ENCODE data around the gene RPS19BP1. TPM values are rescaled to one million over a fixed set of nuclear protein-coding genes. Genes with fewer than 3 reads are reported as not detected.

The RPS19BP1 gene
- total RNA-seq, 1 donor from 2014 or later = 47.9 TPM

- no peak within 1 kb of the TSS for H3K4me3 Mint-ChIP-seq (ENCODE audit: unreplicated experiment)
- H3K27me3 Mint-ChIP-seq (ENCODE audit: low read depth) = no peaks in the 10 kb centered on the region
- no peak within 1 kb of the TSS for H3K27ac Mint-ChIP-seq (ENCODE audit: unreplicated experiment)
- peaks cover 2% of the 10 kb centered on the region for H3K9me3 Mint-ChIP-seq (ENCODE audit: low read depth)
- H3K4me1 Mint-ChIP-seq (ENCODE audit: low read depth) = peaks cover 16% of the 10 kb centered on the region
- no peaks in the 10 kb centered on the region for H3K36me3 Mint-ChIP-seq (ENCODE audit: low read depth)
- DNase-seq (ENCODE audit: low spot score) = no peak
- TF ChIP-seq, protein P1, sequence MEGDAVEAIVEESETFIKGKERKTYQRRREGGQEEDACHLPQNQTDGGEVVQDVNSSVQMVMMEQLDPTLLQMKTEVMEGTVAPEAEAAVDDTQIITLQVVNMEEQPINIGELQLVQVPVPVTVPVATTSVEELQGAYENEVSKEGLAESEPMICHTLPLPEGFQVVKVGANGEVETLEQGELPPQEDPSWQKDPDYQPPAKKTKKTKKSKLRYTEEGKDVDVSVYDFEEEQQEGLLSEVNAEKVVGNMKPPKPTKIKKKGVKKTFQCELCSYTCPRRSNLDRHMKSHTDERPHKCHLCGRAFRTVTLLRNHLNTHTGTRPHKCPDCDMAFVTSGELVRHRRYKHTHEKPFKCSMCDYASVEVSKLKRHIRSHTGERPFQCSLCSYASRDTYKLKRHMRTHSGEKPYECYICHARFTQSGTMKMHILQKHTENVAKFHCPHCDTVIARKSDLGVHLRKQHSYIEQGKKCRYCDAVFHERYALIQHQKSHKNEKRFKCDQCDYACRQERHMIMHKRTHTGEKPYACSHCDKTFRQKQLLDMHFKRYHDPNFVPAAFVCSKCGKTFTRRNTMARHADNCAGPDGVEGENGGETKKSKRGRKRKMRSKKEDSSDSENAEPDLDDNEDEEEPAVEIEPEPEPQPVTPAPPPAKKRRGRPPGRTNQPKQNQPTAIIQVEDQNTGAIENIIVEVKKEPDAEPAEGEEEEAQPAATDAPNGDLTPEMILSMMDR (IDR thresholded peaks at IDR 0.05) = no peak
These were observed 38.1 kb upstream of the RPS19BP1 start, which contains the start of gene CACNA1I for GRCh38 chr22:39570665-39571064. Gene CACNA1I (plus strand): TSS chr22:39570753. CDS start chr22:39570753, 0 bp downstream.

DNA sequence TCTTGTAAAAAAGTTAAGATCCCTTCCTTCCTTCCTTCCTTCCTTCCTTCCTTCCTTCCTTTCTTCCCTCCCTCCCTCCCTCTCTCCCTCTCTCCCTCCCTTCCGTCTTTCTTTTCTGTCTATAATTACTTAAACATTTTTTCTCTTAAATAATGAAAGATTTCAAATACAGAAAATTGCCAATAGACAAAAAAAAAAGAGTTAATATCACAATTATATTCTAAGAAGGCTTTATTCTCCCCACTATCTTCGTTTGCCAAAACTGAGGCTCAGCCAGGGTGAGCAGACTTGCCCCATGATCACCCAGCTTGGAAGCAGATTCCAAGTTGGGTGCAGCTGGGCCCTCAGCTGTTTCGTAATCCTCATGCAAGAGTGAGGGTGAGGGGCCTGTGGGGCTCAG lies 37.7 kb upstream of the RPS19BP1 start:
- Mint-ChIP-seq H3K4me3 (ENCODE audit: unreplicated experiment) (no peak overlapping the region), H3K9me3 (ENCODE audit: low read depth) (peaks cover 5% of the 10 kb centered on the region), H3K27ac (ENCODE audit: unreplicated experiment) (no peak overlapping the region), H3K4me1 (ENCODE audit: low read depth) (peaks cover 12% of the 10 kb centered on the region), H3K36me3 (ENCODE audit: low read depth) (no peaks in the 10 kb centered on the region), H3K27me3 (ENCODE audit: low read depth) (no peaks in the 10 kb centered on the region)
- TF ChIP-seq, protein P1 (IDR thresholded peaks at IDR 0.05) = no peak
- no peak for DNase-seq (ENCODE audit: low spot score)

DNA sequence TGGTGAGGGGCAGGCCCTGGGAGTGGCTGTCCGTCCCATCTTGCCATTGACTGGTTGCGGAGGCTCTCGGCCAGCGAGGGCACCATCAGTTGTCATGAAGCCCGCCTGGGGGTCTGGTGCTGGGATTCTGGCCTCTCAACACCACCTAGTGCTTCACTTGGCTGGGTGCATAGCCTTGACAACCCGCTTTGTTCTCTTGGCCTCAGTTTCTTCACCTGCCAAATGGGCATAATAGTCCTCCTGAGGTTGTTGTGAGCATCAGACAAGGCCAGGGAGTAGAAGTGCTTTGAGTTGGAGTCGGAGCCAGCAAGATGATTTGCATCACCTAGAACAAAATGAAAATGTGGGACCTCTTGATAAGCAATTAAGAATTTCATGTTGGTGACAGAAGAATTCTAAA lies 36.5 kb upstream of the RPS19BP1 start:
- TF ChIP-seq, protein P1 (IDR thresholded peaks at IDR 0.05) = no peak
- H3K27me3 Mint-ChIP-seq (ENCODE audit: low read depth) = no peaks in the 10 kb centered on the region
- peaks cover 5% of the 10 kb centered on the region for H3K9me3 Mint-ChIP-seq (ENCODE audit: low read depth)
- peaks cover under 1% of the 10 kb centered on the region for H3K4me1 Mint-ChIP-seq (ENCODE audit: low read depth)
- H3K27ac Mint-ChIP-seq (ENCODE audit: unreplicated experiment) = no peak overlapping the region
- H3K36me3 Mint-ChIP-seq (ENCODE audit: low read depth) = no peaks in the 10 kb centered on the region
- no peak for DNase-seq (ENCODE audit: low spot score)
- no peak overlapping the region for H3K4me3 Mint-ChIP-seq (ENCODE audit: unreplicated experiment)

- Mint-ChIP-seq H3K27ac (ENCODE audit: unreplicated experiment) (no peak overlapping the region), H3K4me1 (ENCODE audit: low read depth) (no peaks in the 10 kb centered on the region), H3K36me3 (ENCODE audit: low read depth) (no peaks in the 10 kb centered on the region), H3K4me3 (ENCODE audit: unreplicated experiment) (no peak overlapping the region), H3K27me3 (ENCODE audit: low read depth) (no peaks in the 10 kb centered on the region), H3K9me3 (ENCODE audit: low read depth) (peaks cover 5% of the 10 kb centered on the region)
- no peak for DNase-seq (ENCODE audit: low spot score)
- TF ChIP-seq, protein P1 (IDR thresholded peaks at IDR 0.05) = no peak
These were observed 35.9 kb upstream of the RPS19BP1 start for GRCh38 chr22:39568278-39568981.

DNA sequence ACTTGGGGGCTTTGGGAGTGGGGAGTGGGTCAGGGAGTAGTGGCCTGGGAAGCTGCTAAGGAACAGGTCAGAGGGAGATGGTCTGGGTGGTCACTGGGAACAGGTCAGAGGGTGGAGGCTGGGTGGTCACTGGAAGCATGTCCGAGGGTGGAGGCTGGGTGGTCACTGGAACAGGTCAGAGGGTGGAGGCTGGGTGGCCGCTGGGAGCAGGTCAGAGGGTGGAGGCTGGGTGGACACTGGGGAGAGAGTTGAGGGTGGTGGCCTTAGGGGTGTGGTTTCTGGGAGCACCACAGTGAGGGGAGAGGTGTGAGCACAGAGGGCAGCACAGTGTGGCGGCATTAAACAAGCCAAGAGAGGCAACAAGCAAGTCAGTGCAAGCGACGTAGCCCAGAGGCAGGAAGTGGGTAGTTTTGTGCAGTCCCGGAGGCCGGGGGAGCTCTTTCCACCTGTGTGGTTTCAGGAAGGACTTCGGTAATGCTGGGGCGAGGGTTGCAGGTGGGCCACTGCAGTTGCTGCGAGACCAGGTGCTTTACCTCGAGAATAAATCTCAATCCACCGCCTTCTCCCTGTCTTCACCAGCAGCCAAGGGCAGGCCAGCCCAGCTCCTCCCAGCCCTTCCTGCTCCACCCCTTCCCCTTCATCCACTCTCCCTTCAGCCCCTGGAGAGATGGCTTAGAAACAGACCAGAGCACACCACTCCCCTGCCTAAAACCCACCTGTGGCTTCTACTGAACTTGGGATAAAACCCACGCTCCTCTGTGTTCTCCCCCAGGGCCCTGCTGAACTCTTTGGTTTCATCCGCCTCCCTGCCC lies 34.8 kb upstream of the RPS19BP1 start:
- TF ChIP-seq, protein P1 (IDR thresholded peaks at IDR 0.05) = no peak
- H3K4me3 Mint-ChIP-seq (ENCODE audit: unreplicated experiment) = no peak overlapping the region
- H3K27me3 Mint-ChIP-seq (ENCODE audit: low read depth) = no peaks in the 10 kb centered on the region
- no peak overlapping the region for H3K27ac Mint-ChIP-seq (ENCODE audit: unreplicated experiment)
- H3K36me3 Mint-ChIP-seq (ENCODE audit: low read depth) = no peaks in the 10 kb centered on the region
- no peaks in the 10 kb centered on the region for H3K4me1 Mint-ChIP-seq (ENCODE audit: low read depth)
- no peak for DNase-seq (ENCODE audit: low spot score)
- H3K9me3 Mint-ChIP-seq (ENCODE audit: low read depth) = peaks cover 5% of the 10 kb centered on the region

All from chondrocyte (in vitro differentiated cells).